Measurements from ENCODE around the gene CCM2. TPM values are rescaled to one million over a fixed set of nuclear protein-coding genes. Genes with fewer than 3 reads are reported as not detected.

Gene CCM2
- total and polyA plus RNA-seq, 7 donors = 28.1 to 54.2 (median 34.1) TPM

- 11 to 27% methylated on average over 10 of the region's 10 CpGs for WGBS, 2 donors
- peaks cover 0 to 25% (median 13%) of the 10 kb centered on the region in 4 donors for H3K4me1 ChIP-seq
- TF ChIP-seq POLR2A (IDR thresholded peaks at IDR 0.05) (no peak), POLR2AphosphoS5 (IDR thresholded peaks at IDR 0.05) (no peak), EP300 (IDR thresholded peaks at IDR 0.05) (no peak), CTCF (IDR thresholded peaks at IDR 0.05) (no peak)
- H3K9me3 ChIP-seq = no peaks in the 10 kb centered on the region
- peak overlapping the region; percentile 59 to 91 (median 86) for H3K4me3 ChIP-seq
- no peaks in the 10 kb centered on the region for H3K36me3 ChIP-seq
- no peaks in the 10 kb centered on the region for H3K27me3 ChIP-seq
- H3K27ac ChIP-seq = peak overlapping the region; percentile 86 to 94 (median 92)
- peak; percentile 59 for DNase-seq
- intact Hi-C loops (cut with DNase I) = loop anchor here (5.0 kb wide), 1 partner anchor 86 kb away; the partner anchor contains the start of gene NACAD
These were observed 1.2 kb downstream of the CCM2 start for GRCh38 chr7:45001138-45001694.

- DNase-seq = peak; percentile 27
- peak overlapping the region in 3 of 4 donors; percentile 86 to 93 (median 90) for H3K27ac ChIP-seq
- H3K4me1 ChIP-seq = peaks cover 0 to 25% (median 13%) of the 10 kb centered on the region in 4 donors
- no peaks in the 10 kb centered on the region for H3K36me3 ChIP-seq
- H3K9me3 ChIP-seq = no peaks in the 10 kb centered on the region
- no peaks in the 10 kb centered on the region for H3K27me3 ChIP-seq
- WGBS, 2 donors = 44 to 51% methylated on average over 2 of the region's 2 CpGs
- intact Hi-C loops (cut with DNase I) = loop anchor here (5.0 kb wide), 1 partner anchor 85 kb away; the partner anchor contains the start of gene NACAD
- TF ChIP-seq EP300 (IDR thresholded peaks at IDR 0.05) (no peak), POLR2A (IDR thresholded peaks at IDR 0.05) (no peak), CTCF (IDR thresholded peaks at IDR 0.05) (no peak)
- H3K4me3 ChIP-seq = no peak overlapping the region
These were observed 1.8 kb downstream of the CCM2 start for GRCh38 chr7:45001826-45002225.

- intact Hi-C loops (cut with DNase I) = loop anchor here (5.0 kb wide), 1 partner anchor 84 kb away; the partner anchor contains the start of gene NACAD
- TF ChIP-seq CTCF (IDR thresholded peaks at IDR 0.05) (no peak), POLR2A (IDR thresholded peaks at IDR 0.05) (no peak), POLR2AphosphoS5 (IDR thresholded peaks at IDR 0.05) (no peak), EP300 (IDR thresholded peaks at IDR 0.05) (no peak)
- Histone ChIP-seq H3K4me1 (peaks cover 0 to 25% (median 15%) of the 10 kb centered on the region in 4 donors), H3K4me3 (no peak overlapping the region), H3K27ac (no peak overlapping the region), H3K27me3 (no peaks in the 10 kb centered on the region), H3K9me3 (no peaks in the 10 kb centered on the region), H3K36me3 (no peaks in the 10 kb centered on the region)
- WGBS, 2 donors = 95% methylated on average over 4 of the region's 4 CpGs
- DNase-seq = peak; percentile 21
These were observed 3.8 kb downstream of the CCM2 start for GRCh38 chr7:45003789-45004188.

- intact Hi-C loops (cut with DNase I) = no loop called here
- Histone ChIP-seq H3K27ac (no peak overlapping the region), H3K4me3 (no peak overlapping the region), H3K36me3 (no peaks in the 10 kb centered on the region), H3K9me3 (no peaks in the 10 kb centered on the region), H3K4me1 (peaks cover 0 to 9% (median 3%) of the 10 kb centered on the region in 4 donors), H3K27me3 (no peaks in the 10 kb centered on the region)
- TF ChIP-seq POLR2AphosphoS5 (IDR thresholded peaks at IDR 0.05) (no peak), POLR2A (IDR thresholded peaks at IDR 0.05) (no peak), CTCF (IDR thresholded peaks at IDR 0.05) (no peak), EP300 (IDR thresholded peaks at IDR 0.05) (no peak)
- WGBS, 2 donors = 93 to 97% methylated on average over 7 of the region's 7 CpGs
- no peak for DNase-seq
These were observed 7.1 kb downstream of the CCM2 start for GRCh38 chr7:45007106-45007505.
